HAP-1 (cell line): Measurements from ENCODE around the gene LANCL1.
"Not testable (repeated sequence)": the region's sequence is repeated elsewhere in the genome, so short reads cannot be mapped to it uniquely, and the experiment has no call there.

ENCODE experiments used
- DNase-seq, 2 experiments: peaks; one replicate each; pipeline ENCODE4 v3.0.0-alpha.2; 2016 to 2020; ENCODE audit warnings: low spot score in 2 of 2
- H3K27me3 ChIP-seq: fragments of 250-450 bp; sonication (Bioruptor Pico); 2 replicates; pipeline ENCODE4 v1.5.1; 2020; ENCODE audit warnings: low read depth, mild to moderate bottlenecking, moderate library complexity
- H3K36me3 ChIP-seq: fragments of 250-450 bp; sonication (Bioruptor Pico); replicated peaks from 2 replicates; pipeline ENCODE4 v1.5.1; 2020; ENCODE audit warnings: mild to moderate bottlenecking
- H3K4me1 ChIP-seq: fragments of 250-450 bp; sonication (Bioruptor Pico); 2 replicates; pipeline ENCODE4 v1.5.1; 2020; ENCODE audit warnings: mild to moderate bottlenecking
- H3K4me3 ChIP-seq: fragments of 250-450 bp; sonication (Bioruptor Pico); 2 replicates; pipeline ENCODE4 v1.5.1; 2020; ENCODE audit warnings: mild to moderate bottlenecking, moderate library complexity
- H3K9me3 ChIP-seq: fragments of 250-450 bp; sonication (Bioruptor Pico); 2 replicates; pipeline ENCODE4 v1.5.1; 2020; ENCODE audit warnings: mild to moderate bottlenecking, moderate library complexity
- in situ Hi-C: fragments of 300-500 bp; cut with MboI; formaldehyde crosslinking; loops from 3 replicates; pipeline ENCODE4 v1.14.3; 2020; ENCODE audit warnings: low sequenced_read_pairs, inconsistent platforms, mixed read lengths

Gene LANCL1

DNA sequence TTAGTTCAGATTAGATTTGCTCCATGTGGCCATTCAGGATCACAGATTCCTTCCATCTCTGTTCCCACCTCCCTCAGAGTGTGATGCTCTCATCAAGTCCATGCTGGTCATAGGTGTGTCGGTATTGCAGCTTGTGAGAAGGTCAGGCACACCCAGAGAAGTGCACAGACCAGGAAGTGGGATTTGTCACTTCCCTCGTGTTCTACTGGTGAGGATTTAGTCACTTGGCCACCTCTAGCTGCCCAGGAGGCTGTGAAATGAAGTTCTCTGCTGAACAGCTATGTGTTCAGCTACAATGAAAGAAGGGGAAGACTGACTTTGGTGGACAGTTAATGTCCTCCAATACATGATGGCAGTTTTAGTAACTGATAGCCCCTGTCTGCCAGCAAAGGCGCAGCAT is 3.5 kb upstream of the LANCL1 start:
- no peak overlapping the region for H3K4me3 ChIP-seq
- no peaks in the 10 kb centered on the region for H3K9me3 ChIP-seq
- in situ Hi-C loops, result no loop called here
- no peaks in the 10 kb centered on the region for H3K36me3 ChIP-seq
- H3K27me3 ChIP-seq, result no peaks in the 10 kb centered on the region
- H3K4me1 ChIP-seq, result peaks cover 5% of the 10 kb centered on the region; the same call in 1 of the 2 replicates
- no peak for DNase-seq

DNA sequence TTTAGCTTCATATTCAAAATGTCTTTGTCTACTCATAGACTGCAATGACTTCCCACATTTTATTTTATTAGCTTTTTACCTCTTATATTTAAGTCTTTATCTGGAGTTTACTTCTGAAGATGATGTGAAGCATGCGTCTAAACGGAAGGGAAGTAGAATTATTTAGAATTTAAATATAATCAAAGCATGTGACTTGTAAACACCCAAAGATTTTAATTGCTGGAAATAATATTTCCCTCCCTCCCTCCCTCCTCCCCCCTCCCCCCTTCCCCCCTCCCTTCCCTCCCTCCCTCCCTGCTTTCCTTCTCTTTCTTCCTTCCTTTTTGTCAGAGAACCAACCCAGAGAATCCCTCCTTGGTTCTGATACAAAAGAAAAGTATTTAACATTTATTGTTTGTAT is 2.1 kb upstream of the LANCL1 start:
- Histone ChIP-seq H3K4me1 (peaks cover 5% of the 10 kb centered on the region; the same call in 1 of the 2 replicates), H3K4me3 (no peak overlapping the region), H3K27me3 (no peaks in the 10 kb centered on the region), H3K9me3 (no peaks in the 10 kb centered on the region), H3K36me3 (peaks cover 4% of the 10 kb centered on the region)
- in situ Hi-C loops, result no loop called here
- DNase-seq, result no peak

DNA sequence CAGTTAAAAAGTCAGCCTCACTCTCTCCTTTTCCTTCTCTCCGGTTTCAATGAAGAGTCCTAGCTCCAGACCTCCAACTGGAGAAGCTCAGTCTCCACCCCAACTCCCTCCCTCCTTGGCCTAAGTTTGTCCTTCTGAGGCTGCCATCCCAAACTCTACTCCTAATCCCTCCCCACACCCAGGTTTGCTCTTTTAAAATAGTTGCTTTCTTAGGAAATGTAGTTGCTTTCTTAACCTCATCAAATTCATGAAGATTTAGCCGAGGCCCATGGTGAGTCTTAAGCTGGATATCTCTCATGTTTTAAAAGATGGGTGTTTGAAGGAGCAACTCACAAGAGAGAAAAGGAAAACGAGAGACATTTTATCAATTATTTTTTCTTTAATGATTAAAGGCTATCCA is 937 bp upstream of the LANCL1 start:
- no peaks in the 10 kb centered on the region for H3K9me3 ChIP-seq
- peaks cover 5% of the 10 kb centered on the region; the same call in 1 of the 2 replicates for H3K4me1 ChIP-seq
- no peak overlapping the region for H3K4me3 ChIP-seq
- in situ Hi-C loops, result no loop called here
- no peaks in the 10 kb centered on the region for H3K27me3 ChIP-seq
- no peak for DNase-seq
- peaks cover 4% of the 10 kb centered on the region for H3K36me3 ChIP-seq

DNA sequence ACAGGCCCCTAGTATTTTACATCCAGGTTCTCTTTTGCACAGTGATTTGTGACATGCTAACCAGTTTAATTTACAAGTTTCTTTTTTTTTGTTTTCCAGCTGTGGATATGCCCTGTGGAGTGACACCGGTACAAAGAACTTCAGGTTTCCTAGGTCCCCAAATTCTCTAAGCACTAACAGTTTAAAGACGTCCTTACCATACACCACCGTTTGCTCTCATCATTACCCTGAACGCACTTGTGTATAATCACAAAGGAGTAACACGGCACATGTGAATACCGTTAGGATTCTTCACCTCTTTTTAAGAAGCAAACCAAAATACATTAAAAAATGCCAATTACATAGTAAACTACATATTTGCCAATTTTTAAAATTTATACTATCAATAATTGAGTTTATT is 853 bp downstream of the LANCL1 start:
- in situ Hi-C loops, result no loop called here
- DNase-seq, result no peak
- peak overlapping the region; percentile 69 for H3K4me3 ChIP-seq

GRCh38 chr2:210474776-210475175 is 1.8 kb downstream of the LANCL1 start:
- Histone ChIP-seq H3K27me3 (no peaks in the 10 kb centered on the region), H3K9me3 (no peaks in the 10 kb centered on the region), H3K4me1 (peaks cover 5% of the 10 kb centered on the region; the same call in 1 of the 2 replicates), H3K36me3 (peaks cover 4% of the 10 kb centered on the region), H3K4me3 (no peak overlapping the region)
- no peak for DNase-seq
- in situ Hi-C loops, result no loop called here

More for the DNA sequence above, 853 bp downstream of the LANCL1 start:
- H3K9me3 ChIP-seq, result no peaks in the 10 kb centered on the region
- H3K4me1 ChIP-seq, result peaks cover 5% of the 10 kb centered on the region; the same call in 1 of the 2 replicates
- H3K27me3 ChIP-seq, result no peaks in the 10 kb centered on the region
- H3K36me3 ChIP-seq, result peaks cover 4% of the 10 kb centered on the region

GRCh38 chr2:210461401-210461800 is 15.2 kb downstream of the LANCL1 start:
- peaks cover 2% of the 10 kb centered on the region; the same call in 1 of the 2 replicates for H3K36me3 ChIP-seq
- in situ Hi-C loops, result no loop called here
- H3K4me1 ChIP-seq, result no peaks in the 10 kb centered on the region
- H3K9me3 ChIP-seq, result no peaks in the 10 kb centered on the region
- no peak overlapping the region for H3K4me3 ChIP-seq
- no peaks in the 10 kb centered on the region for H3K27me3 ChIP-seq
- DNase-seq, result no peak

GRCh38 chr2:210460322-210461227 is 16.0 kb downstream of the LANCL1 start:
- H3K9me3 ChIP-seq, result no peaks in the 10 kb centered on the region
- DNase-seq, result no peak
- 0 out of 2 replicates have a peak, but pooled peaks cover 2% of the 10 kb centered on the region for H3K36me3 ChIP-seq
- in situ Hi-C loops, result no loop called here
- H3K4me3 ChIP-seq, result no peak overlapping the region
- H3K27me3 ChIP-seq, result no peaks in the 10 kb centered on the region
- H3K4me1 ChIP-seq, result no peaks in the 10 kb centered on the region

DNA sequence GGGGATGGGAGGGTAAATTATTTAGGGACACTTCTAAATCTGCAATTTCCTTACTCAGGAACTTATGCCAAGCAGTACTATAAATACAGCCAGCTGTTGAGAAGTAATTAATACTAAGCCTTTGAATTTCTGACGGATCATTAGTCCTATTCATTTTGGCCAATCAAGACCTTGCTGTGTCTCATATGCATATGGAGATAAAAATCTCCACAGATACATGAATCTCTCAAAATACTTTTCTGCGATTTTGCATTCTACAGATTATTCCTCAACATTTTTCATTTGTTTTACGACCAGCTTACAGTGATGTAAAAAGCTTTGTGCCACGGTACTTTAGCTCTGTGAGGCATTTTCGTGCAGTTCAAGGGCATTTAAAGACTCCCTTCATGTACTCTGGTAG is 16.7 kb downstream of the LANCL1 start:
- Histone ChIP-seq H3K4me3 (no peak overlapping the region), H3K9me3 (no peaks in the 10 kb centered on the region), H3K4me1 (no peaks in the 10 kb centered on the region), H3K27me3 (no peaks in the 10 kb centered on the region), H3K36me3 (peaks cover 2% of the 10 kb centered on the region; the same call in 1 of the 2 replicates)
- no peak for DNase-seq
- in situ Hi-C loops, result no loop called here

DNA sequence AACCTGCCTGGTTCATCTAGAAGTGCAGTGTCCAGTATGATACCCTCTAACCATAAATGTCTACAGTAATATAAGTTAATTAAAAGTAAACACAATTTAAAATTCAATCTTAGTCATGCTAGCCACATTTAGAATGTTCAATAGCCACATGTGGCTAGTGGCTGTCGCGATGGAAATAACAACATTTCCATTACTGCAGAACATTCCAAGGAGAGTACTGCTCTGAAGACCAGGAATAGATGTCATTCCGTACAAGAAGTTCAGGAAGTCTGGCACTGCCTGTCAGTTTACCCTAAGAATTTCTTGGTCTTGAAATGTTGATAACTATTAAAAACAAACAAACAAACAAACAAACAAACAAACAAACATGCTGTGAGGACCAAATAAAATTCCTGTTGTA is 17.2 kb downstream of the LANCL1 start:
- DNase-seq, result no peak
- in situ Hi-C loops, result no loop called here
- Histone ChIP-seq H3K27me3 (no peaks in the 10 kb centered on the region), H3K36me3 (peaks cover 2% of the 10 kb centered on the region; the same call in 1 of the 2 replicates), H3K4me3 (no peak overlapping the region), H3K9me3 (no peaks in the 10 kb centered on the region), H3K4me1 (no peaks in the 10 kb centered on the region)

- Histone ChIP-seq H3K9me3 (no peaks in the 10 kb centered on the region), H3K27me3 (no peaks in the 10 kb centered on the region), H3K4me1 (no peaks in the 10 kb centered on the region), H3K36me3 (peaks cover 2% of the 10 kb centered on the region; the same call in 1 of the 2 replicates), H3K4me3 (no peak overlapping the region)
- in situ Hi-C loops, result no loop called here
- DNase-seq, result no peak
Observed at GRCh38 chr2:210458395-210458794, 18.2 kb downstream of the LANCL1 start.

- in situ Hi-C loops, result no loop called here
- Histone ChIP-seq H3K27me3 (no peaks in the 10 kb centered on the region), H3K9me3 (no peaks in the 10 kb centered on the region), H3K36me3 (peaks cover 2% of the 10 kb centered on the region; the same call in 1 of the 2 replicates), H3K4me3 (no peak overlapping the region), H3K4me1 (no peaks in the 10 kb centered on the region)
- no peak for DNase-seq
Observed at GRCh38 chr2:210456571-210456970, 20.0 kb downstream of the LANCL1 start.

- no peaks in the 10 kb centered on the region for H3K4me1 ChIP-seq
- no peak overlapping the region for H3K4me3 ChIP-seq
- in situ Hi-C loops, result no loop called here
- H3K36me3 ChIP-seq, result peaks cover 6% of the 10 kb centered on the region; the same call in 1 of the 2 replicates
- no peak for DNase-seq
- H3K9me3 ChIP-seq, result no peaks in the 10 kb centered on the region
- no peaks in the 10 kb centered on the region for H3K27me3 ChIP-seq
Observed at GRCh38 chr2:210454336-210454735, 22.2 kb downstream of the LANCL1 start.

DNA sequence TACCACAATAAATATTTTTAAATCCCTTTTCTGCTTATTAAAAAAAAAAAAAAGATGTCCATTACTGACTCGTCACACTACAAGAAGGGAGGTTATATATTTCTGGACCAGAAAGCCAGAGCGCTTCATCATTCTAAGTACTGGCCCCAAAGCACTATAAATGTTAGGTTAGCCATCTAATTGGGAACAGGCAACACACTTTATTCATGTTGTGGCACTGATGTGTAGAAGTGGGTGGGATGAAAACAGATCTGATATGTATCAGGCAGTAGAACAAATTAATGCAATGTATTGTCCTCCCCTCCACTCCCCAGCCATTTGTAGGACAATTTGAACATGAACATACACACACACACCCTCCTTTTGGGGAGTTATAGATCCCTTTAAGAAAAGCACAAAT is 24.4 kb downstream of the LANCL1 start:
- peaks cover 4% of the 10 kb centered on the region; the same call in 1 of the 2 replicates for H3K36me3 ChIP-seq
- in situ Hi-C loops, result no loop called here

GRCh38 chr2:210450942-210451341 is 25.6 kb downstream of the LANCL1 start:
- H3K36me3 ChIP-seq, in situ Hi-C loops, H3K9me3 ChIP-seq, H3K4me1 ChIP-seq, H3K27me3 ChIP-seq, H3K4me3 ChIP-seq, DNase-seq: not testable (repeated sequence)

More for the DNA sequence above, 24.4 kb downstream of the LANCL1 start:
- Histone ChIP-seq H3K4me1 (no peaks in the 10 kb centered on the region), H3K4me3 (no peak overlapping the region), H3K9me3 (no peaks in the 10 kb centered on the region), H3K27me3 (no peaks in the 10 kb centered on the region)
- DNase-seq, result no peak
